Smooth muscle cell (in vitro differentiated cells): ENCODE data around the gene ADAMTS6. TPM values are rescaled to one million over a fixed set of nuclear protein-coding genes. Genes with fewer than 3 reads are reported as not detected.

Source experiments
- DNase-seq: peaks from one replicate; lab custom pipeline; 2025; ENCODE audit not compliant: unreplicated experiment; lab: John Stamatoyannopoulos, UW
- H2AFZ ChIP-seq: fragments of 200-600 bp; sonication (generic); 2 replicates; pipeline ENCODE4 v1.6.0; 2016; ENCODE audit warnings: antibody characterized with exemption, low read depth, mild to moderate bottlenecking
- H3F3A ChIP-seq: fragments of 200-600 bp; sonication (generic); 2 replicates; pipeline ENCODE4 v1.6.0; 2017; ENCODE audit warnings: antibody characterized with exemption, low read depth
- H3K27ac ChIP-seq: fragments of 200-600 bp; sonication (generic); 2 replicates; pipeline ENCODE4 v1.5.1; 2016; ENCODE audit warnings: low read depth, mild to moderate bottlenecking
- H3K27me3 ChIP-seq: fragments of 200-600 bp; sonication (generic); 2 replicates; pipeline ENCODE4 v1.6.1; 2016; ENCODE audit warnings: low read depth, mild to moderate bottlenecking
- H3K36me3 ChIP-seq: fragments of 200-600 bp; sonication (generic); 2 replicates; pipeline ENCODE4 v1.5.1; 2016; ENCODE audit warnings: low read depth
- H3K4me1 ChIP-seq: fragments of 200-600 bp; sonication (generic); 2 replicates; pipeline ENCODE4 v1.5.1; 2016; ENCODE audit warnings: low read depth
- H3K4me2 ChIP-seq: fragments of 200-600 bp; sonication (generic); 2 replicates; pipeline ENCODE4 v1.6.0; 2016; ENCODE audit warnings: mild to moderate bottlenecking
- H3K4me3 ChIP-seq: fragments of 200-600 bp; sonication (generic); 2 replicates; pipeline ENCODE4 v1.5.1; 2016; ENCODE audit warnings: mild to moderate bottlenecking
- H3K79me2 ChIP-seq: fragments of 200-600 bp; sonication (generic); 2 replicates; pipeline ENCODE4 v1.6.0; 2016; ENCODE audit warnings: low read depth, mild to moderate bottlenecking
- H3K9ac ChIP-seq: fragments of 200-600 bp; sonication (generic); 2 replicates; pipeline ENCODE4 v1.6.0; 2016; ENCODE audit warnings: low read depth
- H3K9me3 ChIP-seq: fragments of 200-600 bp; sonication (generic); replicated peaks from 2 replicates; pipeline ENCODE4 v1.5.1; 2016; ENCODE audit warnings: low read depth
- H4K20me1 ChIP-seq: fragments of 200-600 bp; sonication (generic); 2 replicates; pipeline ENCODE4 v1.6.0; 2016; ENCODE audit warnings: low read depth
- WGBS: methylation state at CpG from one replicate; pipeline ENCODE4 v1.1.7; 2016; ENCODE audit warnings: low lambda C conversion rate; 5-methylcytosine and 5-hydroxymethylcytosine counted together
- polyA plus RNA-seq: library from polyadenylated mRNA; unstranded; fragments of >200 nt; fragmentation: Nextera tagmentation; extraction: Ambion mirVana; gene quantifications from 2 replicates; pipeline ENCODE4 v1.2.1, GENCODE V29; 2016
- total RNA-seq: library from RNA; depleted of rRNA; stranded (reverse); fragments of >200 nt; gene quantifications from 2 replicates; pipeline ENCODE4 v1.2.3, GENCODE V29; 2014
- TF ChIP-seq, protein P1 (sequence below): fragments of 200-600 bp; sonication (generic); IDR thresholded peaks from 2 replicates; pipeline ENCODE4 v1.5.1; 2017; ENCODE audit warnings: borderline replicate concordance, mild to moderate bottlenecking, antibody characterized with exemption; ENCODE audit not compliant: insufficient read depth, poor library complexity, severe bottlenecking

Gene ADAMTS6
- total and polyA plus RNA-seq, 2 experiments from 2014 or later: 5.9 to 111 TPM

DNA sequence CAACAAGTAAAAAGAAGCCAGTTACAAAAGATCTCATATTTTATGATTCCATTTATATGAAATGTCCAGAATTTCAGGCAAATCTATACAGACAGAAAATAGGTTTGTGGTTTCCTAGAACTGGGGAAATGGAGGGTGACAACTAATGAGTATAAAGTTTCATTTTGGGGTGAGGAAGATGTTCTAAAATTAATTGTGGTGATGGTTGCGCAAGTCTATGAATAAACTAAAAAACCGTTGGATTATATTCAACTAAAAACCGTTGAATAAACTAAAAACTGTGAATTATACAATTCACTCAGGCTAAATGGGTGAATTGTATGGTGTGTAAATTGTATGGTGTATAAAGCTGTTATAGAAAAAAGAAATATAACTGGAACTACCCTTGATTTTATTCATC lies 47.6 kb downstream of the ADAMTS6 start:
- no peak overlapping the region for H3K4me3 ChIP-seq
- H2AFZ ChIP-seq: no peak overlapping the region
- H3K27me3 ChIP-seq: no peaks in the 10 kb centered on the region
- 95% methylated on average over 3 of the region's 3 CpGs for WGBS
- H3K9ac ChIP-seq: no peak overlapping the region
- peaks cover 36% of the 10 kb centered on the region for H3K79me2 ChIP-seq
- peaks cover 3% of the 10 kb centered on the region for H4K20me1 ChIP-seq
- H3K36me3 ChIP-seq: no peaks in the 10 kb centered on the region
- TF ChIP-seq, protein P1, sequence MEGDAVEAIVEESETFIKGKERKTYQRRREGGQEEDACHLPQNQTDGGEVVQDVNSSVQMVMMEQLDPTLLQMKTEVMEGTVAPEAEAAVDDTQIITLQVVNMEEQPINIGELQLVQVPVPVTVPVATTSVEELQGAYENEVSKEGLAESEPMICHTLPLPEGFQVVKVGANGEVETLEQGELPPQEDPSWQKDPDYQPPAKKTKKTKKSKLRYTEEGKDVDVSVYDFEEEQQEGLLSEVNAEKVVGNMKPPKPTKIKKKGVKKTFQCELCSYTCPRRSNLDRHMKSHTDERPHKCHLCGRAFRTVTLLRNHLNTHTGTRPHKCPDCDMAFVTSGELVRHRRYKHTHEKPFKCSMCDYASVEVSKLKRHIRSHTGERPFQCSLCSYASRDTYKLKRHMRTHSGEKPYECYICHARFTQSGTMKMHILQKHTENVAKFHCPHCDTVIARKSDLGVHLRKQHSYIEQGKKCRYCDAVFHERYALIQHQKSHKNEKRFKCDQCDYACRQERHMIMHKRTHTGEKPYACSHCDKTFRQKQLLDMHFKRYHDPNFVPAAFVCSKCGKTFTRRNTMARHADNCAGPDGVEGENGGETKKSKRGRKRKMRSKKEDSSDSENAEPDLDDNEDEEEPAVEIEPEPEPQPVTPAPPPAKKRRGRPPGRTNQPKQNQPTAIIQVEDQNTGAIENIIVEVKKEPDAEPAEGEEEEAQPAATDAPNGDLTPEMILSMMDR: no peak
- DNase-seq: no peak
- no peaks in the 10 kb centered on the region for H3K9me3 ChIP-seq
- no peaks in the 10 kb centered on the region for H3K4me1 ChIP-seq
- H3K4me2 ChIP-seq: no peak overlapping the region
- H3K27ac ChIP-seq: no peak overlapping the region
- H3F3A ChIP-seq: no peaks in the 10 kb centered on the region

DNA sequence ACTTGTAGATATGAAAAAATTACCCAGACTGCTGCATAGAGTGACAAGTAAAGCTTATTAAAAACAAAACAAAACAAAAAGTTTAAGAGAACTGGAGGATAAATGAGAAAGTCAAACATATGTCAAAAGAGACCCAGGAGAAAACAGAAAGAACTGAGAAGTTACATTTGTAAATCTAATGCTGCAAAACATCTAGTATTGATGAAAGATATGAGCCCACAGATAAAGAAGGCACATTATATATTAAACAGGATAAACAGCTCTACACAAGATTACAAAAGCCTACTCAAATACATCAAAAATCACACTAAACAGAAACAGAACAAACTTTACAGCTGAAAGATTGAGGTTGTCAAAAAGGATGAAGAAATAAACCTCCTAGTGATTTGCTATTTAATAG lies 55.1 kb downstream of the ADAMTS6 start:
- DNase-seq: no peak
- Histone ChIP-seq H3F3A (no peaks in the 10 kb centered on the region), H2AFZ (no peak overlapping the region), H3K27me3 (no peaks in the 10 kb centered on the region), H3K79me2 (peaks cover 29% of the 10 kb centered on the region), H3K4me3 (no peak overlapping the region), H4K20me1 (no peaks in the 10 kb centered on the region), H3K9me3 (no peaks in the 10 kb centered on the region), H3K36me3 (peaks cover 3% of the 10 kb centered on the region), H3K4me1 (no peaks in the 10 kb centered on the region), H3K4me2 (no peak overlapping the region), H3K27ac (no peak overlapping the region), H3K9ac (no peak overlapping the region)
- TF ChIP-seq, protein P1: no peak

DNA sequence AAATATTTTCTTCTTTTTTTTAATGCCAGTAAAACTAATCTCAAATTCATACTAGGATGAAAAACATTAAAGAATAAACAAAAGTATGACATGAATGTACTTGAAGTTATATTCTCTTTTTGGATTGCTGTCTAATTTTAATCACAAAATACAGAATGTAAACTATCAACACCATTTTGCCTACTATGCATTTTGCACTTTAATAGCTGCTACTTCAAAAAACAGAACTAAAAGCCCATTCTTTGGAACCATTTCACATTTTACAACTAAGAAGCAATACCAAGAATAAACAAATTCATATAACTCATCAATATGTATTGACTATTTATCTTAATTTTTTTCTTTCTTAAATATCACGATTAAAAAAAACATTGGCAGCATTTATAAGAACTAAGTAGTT lies 58.1 kb downstream of the ADAMTS6 start:
- H3K36me3 ChIP-seq: peaks cover 23% of the 10 kb centered on the region
- H3K4me3 ChIP-seq: no peak overlapping the region
- H4K20me1 ChIP-seq: no peaks in the 10 kb centered on the region
- WGBS: 90% methylated on average over 1 of the region's 1 CpG
- no peaks in the 10 kb centered on the region for H3K9me3 ChIP-seq
- no peak overlapping the region for H3K4me2 ChIP-seq
- no peaks in the 10 kb centered on the region for H3K27me3 ChIP-seq
- TF ChIP-seq, protein P1: no peak
- peaks cover 24% of the 10 kb centered on the region for H3K79me2 ChIP-seq
- H3K9ac ChIP-seq: no peak overlapping the region
- no peak overlapping the region for H2AFZ ChIP-seq
- H3K4me1 ChIP-seq: no peaks in the 10 kb centered on the region
- no peak for DNase-seq
- H3F3A ChIP-seq: no peaks in the 10 kb centered on the region
- no peak overlapping the region for H3K27ac ChIP-seq

DNA sequence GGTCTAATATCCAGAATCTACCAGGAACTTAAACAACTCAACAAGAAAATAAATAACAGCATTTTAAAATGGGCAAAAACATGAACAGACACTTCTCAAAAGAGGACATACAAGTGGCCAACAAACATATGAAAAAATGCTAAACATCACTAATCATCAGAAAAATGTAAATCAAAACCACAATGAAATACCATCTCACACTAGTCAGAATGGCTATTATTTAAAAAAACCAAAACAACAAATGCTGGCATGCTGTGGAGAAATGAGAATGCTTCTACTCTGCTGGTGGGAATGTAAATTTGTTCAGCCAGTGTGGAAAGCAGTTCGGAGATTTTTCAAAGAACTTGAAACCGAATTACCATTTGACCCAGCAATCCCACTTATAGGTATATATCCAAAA lies 63.1 kb downstream of the ADAMTS6 start:
- H3K36me3 ChIP-seq: peaks cover 26% of the 10 kb centered on the region
- 94% methylated on average over 2 of the region's 2 CpGs for WGBS

More for the DNA sequence above, 63.1 kb downstream of the ADAMTS6 start:
- Histone ChIP-seq H3K4me3 (no peak overlapping the region), H3F3A (no peaks in the 10 kb centered on the region), H3K27ac (no peak overlapping the region), H3K4me1 (no peaks in the 10 kb centered on the region), H2AFZ (no peak overlapping the region), H4K20me1 (peaks cover 6% of the 10 kb centered on the region), H3K9ac (no peak overlapping the region), H3K4me2 (no peak overlapping the region), H3K9me3 (no peaks in the 10 kb centered on the region), H3K79me2 (peaks cover 50% of the 10 kb centered on the region), H3K27me3 (no peaks in the 10 kb centered on the region)
- no peak for DNase-seq
- TF ChIP-seq, protein P1: no peak
